Mesenteric fat pad (tissue), 1 donor: ENCODE measurements around the gene EGLN1. TPM values are rescaled to one million over a fixed set of nuclear protein-coding genes. Genes with fewer than 3 reads are reported as not detected.

Experiments used
- DNase-seq: peaks from one replicate; pipeline ENCODE4 v3.0.0-alpha.2; 2020; ENCODE audit warnings: low spot score
- total RNA-seq: library from RNA; stranded (reverse); fragmentation: NEBNext Ultra II Directional; extraction: Animal tissue kit (Norgen Biotek cat#: 25700); gene quantifications from one replicate; pipeline ENCODE4 v1.2.1, GENCODE V29; 2021
- donor health status: DM: yes; HTN: yes; CAD: no.

Gene EGLN1
- total RNA-seq, 1 donor from 2014 or later = 32.3 TPM

- no peak for DNase-seq
These were observed 767 bp upstream of the EGLN1 start for GRCh38 chr1:231422798-231423309.

- no peak for DNase-seq
These were observed 529 bp downstream of the EGLN1 start for GRCh38 chr1:231421546-231421970.

- no peak for DNase-seq
These were observed 1.0 kb downstream of the EGLN1 start for GRCh38 chr1:231420959-231421545.

- no peak for DNase-seq
These were observed 1.7 kb downstream of the EGLN1 start for GRCh38 chr1:231420299-231420958.

GRCh38 chr1:231419738-231420298, 2.3 kb downstream of the EGLN1 start:
- DNase-seq = no peak

- DNase-seq = no peak
These were observed 2.9 kb downstream of the EGLN1 start for GRCh38 chr1:231419147-231419546.

GRCh38 chr1:231418741-231419107, 3.4 kb downstream of the EGLN1 start:
- DNase-seq = no peak

GRCh38 chr1:231418101-231418740, 3.9 kb downstream of the EGLN1 start:
- no peak for DNase-seq

- no peak for DNase-seq
These were observed 4.6 kb downstream of the EGLN1 start for GRCh38 chr1:231417513-231417912.

GRCh38 chr1:231416901-231417300, 5.2 kb downstream of the EGLN1 start:
- DNase-seq = no peak

- no peak for DNase-seq
These were observed 7.0 kb downstream of the EGLN1 start for GRCh38 chr1:231415018-231415583.

GRCh38 chr1:231414260-231415016, 7.6 kb downstream of the EGLN1 start:
- no peak for DNase-seq

- no peak for DNase-seq
These were observed 8.4 kb downstream of the EGLN1 start for GRCh38 chr1:231413749-231414082.

- DNase-seq = no peak
These were observed 11.0 kb downstream of the EGLN1 start for GRCh38 chr1:231411036-231411531.

GRCh38 chr1:231410036-231410612, 12.0 kb downstream of the EGLN1 start:
- no peak for DNase-seq

- DNase-seq = no peak
These were observed 13.5 kb downstream of the EGLN1 start for GRCh38 chr1:231408528-231409094.

- DNase-seq = no peak
These were observed 14.3 kb downstream of the EGLN1 start for GRCh38 chr1:231407547-231408396.

GRCh38 chr1:231407049-231407448, 15.0 kb downstream of the EGLN1 start:
- DNase-seq = no peak

- DNase-seq = no peak
These were observed 17.8 kb downstream of the EGLN1 start for GRCh38 chr1:231404318-231404717.
